Lower lobe of right lung (tissue), 2 donors: Measurements from ENCODE around the gene PGM5. TPM values are rescaled to one million over a fixed set of nuclear protein-coding genes. Genes with fewer than 3 reads are reported as not detected.

Source experiments
- ATAC-seq, 2 donors: fragments of 200-7000 bp; cut with Tn5 transposase; one replicate each; pipeline ENCODE4 v1.9.1; 2020 to 2022; ENCODE audit warnings: mild to moderate bottlenecking in 2 of 2, moderate library complexity in 2 of 2
- DNase-seq: peaks from one replicate; pipeline ENCODE4 v3.0.0-alpha.2; 2020
- H3K27ac ChIP-seq: fragments of 200-600 bp; one replicate; pipeline ENCODE4 v1.8.0; 2022
- H3K27me3 ChIP-seq: fragments of 200-600 bp; one replicate; pipeline ENCODE4 v1.8.0; 2022; ENCODE audit warnings: low read depth
- H3K36me3 ChIP-seq: fragments of 200-600 bp; one replicate; pipeline ENCODE4 v1.8.0; 2022; ENCODE audit warnings: mild to moderate bottlenecking
- H3K4me1 ChIP-seq: fragments of 200-600 bp; one replicate; pipeline ENCODE4 v1.8.0; 2022
- H3K4me3 ChIP-seq: fragments of 200-600 bp; one replicate; pipeline ENCODE4 v1.8.0; 2022; ENCODE audit warnings: mild to moderate bottlenecking
- H3K9me3 ChIP-seq: fragments of 200-600 bp; one replicate; pipeline ENCODE4 v1.8.0; 2022
- CTCF ChIP-seq: fragments of 200-600 bp; IDR thresholded peaks from one replicate; pipeline ENCODE4 v1.8.0; 2022; ENCODE audit warnings: antibody characterized with exemption, mild to moderate bottlenecking
- intact Hi-C: fragments of 100-400 bp; cut with DNase I; formaldehyde crosslinking; loops from one replicate; pipeline ENCODE4 v1.11.0; 2022
- total RNA-seq: library from RNA; stranded (reverse); fragmentation: NEBNext Ultra II Directional; extraction: Animal tissue kit (Norgen Biotek cat#: 25700); gene quantifications from one replicate; pipeline ENCODE4 v1.2.1, GENCODE V29; 2021
- donor health status: DM: no; HTN: yes; CAD: no; lungs with severe emphysema.

PGM5 gene
- total RNA-seq, 1 donor from 2014 or later = 26.3 TPM

GRCh38 chr9:68492806-68493205, 136.4 kb downstream of the PGM5 start:
- Histone ChIP-seq H3K4me3 (no peak overlapping the region), H3K27ac (no peak overlapping the region), H3K9me3 (no peaks in the 10 kb centered on the region), H3K4me1 (no peaks in the 10 kb centered on the region), H3K36me3 (no peaks in the 10 kb centered on the region), H3K27me3 (no peaks in the 10 kb centered on the region)
- no peak for TF ChIP-seq CTCF
- no peak for DNase-seq
- intact Hi-C loops = no loop called here
- no peak for ATAC-seq

- no peaks in the 10 kb centered on the region for H3K36me3 ChIP-seq
- no peak overlapping the region for H3K4me3 ChIP-seq
- no peak for TF ChIP-seq CTCF
- H3K9me3 ChIP-seq = no peaks in the 10 kb centered on the region
- H3K4me1 ChIP-seq = no peaks in the 10 kb centered on the region
- DNase-seq (no peak), ATAC-seq (no peak)
- intact Hi-C loops = no loop called here
- no peaks in the 10 kb centered on the region for H3K27me3 ChIP-seq
- H3K27ac ChIP-seq = no peak overlapping the region
Measured at GRCh38 chr9:68493541-68493940, 137.1 kb downstream of the PGM5 start.

GRCh38 chr9:68493958-68494577, 137.7 kb downstream of the PGM5 start:
- Histone ChIP-seq H3K27me3 (no peaks in the 10 kb centered on the region), H3K4me1 (no peaks in the 10 kb centered on the region), H3K36me3 (no peaks in the 10 kb centered on the region), H3K4me3 (no peak overlapping the region), H3K27ac (no peak overlapping the region), H3K9me3 (no peaks in the 10 kb centered on the region)
- intact Hi-C loops = no loop called here
- TF ChIP-seq CTCF = no peak
- DNase-seq (no peak), ATAC-seq (no peak)

GRCh38 chr9:68495247-68495646, 138.8 kb downstream of the PGM5 start:
- H3K27me3 ChIP-seq = no peaks in the 10 kb centered on the region
- intact Hi-C loops = no loop called here
- no peaks in the 10 kb centered on the region for H3K4me1 ChIP-seq
- no peak overlapping the region for H3K4me3 ChIP-seq
- no peak for TF ChIP-seq CTCF
- H3K27ac ChIP-seq = no peak overlapping the region
- H3K9me3 ChIP-seq = no peaks in the 10 kb centered on the region
- no peak for DNase-seq
- ATAC-seq = no peak
- H3K36me3 ChIP-seq = no peaks in the 10 kb centered on the region

DNA sequence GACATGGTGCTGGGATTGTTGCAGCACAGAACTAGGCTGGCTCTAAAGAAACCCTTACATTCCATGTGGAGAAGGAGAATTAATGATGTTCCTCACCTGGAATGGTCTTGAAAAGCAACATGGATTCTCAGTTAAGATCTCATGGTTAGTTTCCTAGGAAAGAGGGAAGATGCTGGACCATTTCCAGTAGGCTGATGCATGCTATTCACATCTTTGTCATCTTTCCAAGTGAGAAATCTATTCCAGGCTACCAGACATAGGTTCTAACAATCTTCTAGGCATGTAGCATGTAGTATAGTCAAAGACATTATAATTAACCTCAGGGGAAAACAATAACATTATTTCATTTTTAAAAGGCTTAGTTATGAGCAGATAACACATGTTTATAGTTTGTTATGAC, 139.9 kb downstream of the PGM5 start:
- DNase-seq = no peak
- intact Hi-C loops = no loop called here
- no peak overlapping the region for H3K27ac ChIP-seq
- no peak for TF ChIP-seq CTCF
- H3K27me3 ChIP-seq = no peaks in the 10 kb centered on the region
- H3K4me1 ChIP-seq = peaks cover 4% of the 10 kb centered on the region
- no peaks in the 10 kb centered on the region for H3K36me3 ChIP-seq
- H3K4me3 ChIP-seq = no peak overlapping the region
- H3K9me3 ChIP-seq = no peaks in the 10 kb centered on the region
- ATAC-seq = no peak
